ENCODE results near the gene BCAS3.

DNA sequence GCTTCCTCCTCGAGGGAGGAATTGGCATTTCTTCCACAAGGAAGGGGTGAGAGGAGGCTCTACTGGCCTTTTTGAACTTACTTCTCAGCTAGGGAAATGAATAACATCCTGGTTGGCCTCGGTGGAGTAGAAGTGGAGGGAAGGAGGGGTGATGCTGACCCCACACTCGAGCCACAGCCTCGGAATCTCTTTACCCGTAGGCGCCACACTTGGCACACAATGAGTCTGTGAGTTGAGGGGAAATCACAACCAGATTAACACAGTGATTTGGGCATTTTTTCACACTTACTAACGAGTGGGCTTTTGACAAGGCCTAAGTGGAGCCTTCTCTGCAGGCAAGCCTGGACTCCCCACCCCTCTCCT, 674.7 kb downstream of the BCAS3 start:
- TF ChIP-seq POLR2A (IDR thresholded peaks at IDR 0.05) = no peak
- TF ChIP-seq, protein P1, sequence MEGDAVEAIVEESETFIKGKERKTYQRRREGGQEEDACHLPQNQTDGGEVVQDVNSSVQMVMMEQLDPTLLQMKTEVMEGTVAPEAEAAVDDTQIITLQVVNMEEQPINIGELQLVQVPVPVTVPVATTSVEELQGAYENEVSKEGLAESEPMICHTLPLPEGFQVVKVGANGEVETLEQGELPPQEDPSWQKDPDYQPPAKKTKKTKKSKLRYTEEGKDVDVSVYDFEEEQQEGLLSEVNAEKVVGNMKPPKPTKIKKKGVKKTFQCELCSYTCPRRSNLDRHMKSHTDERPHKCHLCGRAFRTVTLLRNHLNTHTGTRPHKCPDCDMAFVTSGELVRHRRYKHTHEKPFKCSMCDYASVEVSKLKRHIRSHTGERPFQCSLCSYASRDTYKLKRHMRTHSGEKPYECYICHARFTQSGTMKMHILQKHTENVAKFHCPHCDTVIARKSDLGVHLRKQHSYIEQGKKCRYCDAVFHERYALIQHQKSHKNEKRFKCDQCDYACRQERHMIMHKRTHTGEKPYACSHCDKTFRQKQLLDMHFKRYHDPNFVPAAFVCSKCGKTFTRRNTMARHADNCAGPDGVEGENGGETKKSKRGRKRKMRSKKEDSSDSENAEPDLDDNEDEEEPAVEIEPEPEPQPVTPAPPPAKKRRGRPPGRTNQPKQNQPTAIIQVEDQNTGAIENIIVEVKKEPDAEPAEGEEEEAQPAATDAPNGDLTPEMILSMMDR (IDR thresholded peaks at IDR 0.05) = no peak

Measured in lower leg skin (tissue), 3 donors.